C4-2B (cell line): Measurements from ENCODE around the gene NMUR1.

Source experiments
- CTCF ChIP-seq: fragments of 450-650 bp; conservative IDR thresholded peaks from 2 replicates; pipeline ENCODE4 v1.5.1; 2017; ENCODE audit warnings: mild to moderate bottlenecking
- ZFX ChIP-seq: fragments of 450-650 bp; IDR thresholded peaks from 2 replicates; pipeline ENCODE4 v1.6.1; 2017

- TF ChIP-seq CTCF (no peak), ZFX (no peak)
Observed at GRCh38 chr2:231575612-231576256, 45.5 kb upstream of the NMUR1 start.
